ENCODE results near the gene COX11.

COX11 gene

DNA sequence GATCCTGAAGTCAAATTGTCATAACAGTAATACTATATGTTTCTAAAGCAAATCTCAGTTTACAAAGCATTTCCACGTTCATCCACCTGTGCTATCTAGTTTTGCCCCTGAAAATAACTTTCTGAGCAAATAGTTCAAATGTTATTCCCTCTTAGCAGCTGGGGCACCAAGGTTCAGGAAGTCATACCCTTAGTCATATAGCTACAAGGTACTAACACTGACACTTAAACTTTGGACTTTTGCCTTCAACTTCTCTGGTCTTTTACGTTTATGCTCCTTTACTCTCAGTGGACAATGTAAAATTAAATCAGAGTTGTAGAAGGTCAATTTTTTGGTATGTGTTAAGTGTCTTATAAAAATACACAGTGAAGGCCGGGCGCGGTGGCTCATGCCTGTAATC, 33.0 kb downstream of the COX11 start:
- H3K23ac ChIP-seq (ENCODE audit: low read length) = no peak overlapping the region
- H4K91ac ChIP-seq (ENCODE audit: low read depth, low read length) = no peak overlapping the region
- no peak overlapping the region for H3K4me3 ChIP-seq (ENCODE audit: low read depth, low read length)
- no peaks in the 10 kb centered on the region for H3K27me3 ChIP-seq (ENCODE audit: insufficient read depth, low read length)
- no CpG with 5 or more reads among the region's 5 CpGs for WGBS (ENCODE audit: extremely low coverage, insufficient coverage, insufficient read length)
- H3K27ac ChIP-seq (ENCODE audit: low read depth, low read length) = no peak overlapping the region
- no peak overlapping the region for H2AFZ ChIP-seq (ENCODE audit: insufficient read depth, low read length, poor library complexity)
- no peak overlapping the region for H3K4me2 ChIP-seq (ENCODE audit: low read length)
- no peak overlapping the region for H3K14ac ChIP-seq (ENCODE audit: low read length)
- no peak for DNase-seq
- H2AK5ac ChIP-seq (ENCODE audit: low read length) = no peak overlapping the region
- no peak overlapping the region for H2BK120ac ChIP-seq (ENCODE audit: insufficient read depth, low read length, poor library complexity)
- no peak overlapping the region for H4K8ac ChIP-seq (ENCODE audit: low read depth, low read length)
- H3K9ac ChIP-seq (ENCODE audit: low read length) = no peak overlapping the region
- H3K79me1 ChIP-seq (ENCODE audit: low read length) = no peaks in the 10 kb centered on the region
- peaks cover 0 to 3% of the 10 kb centered on the region in 2 experiments for H3K36me3 ChIP-seq (ENCODE audit: control insufficient read depth in 1 of 2, insufficient read depth in 2 of 2, low read length in 2 of 2)
- H3K4ac ChIP-seq (ENCODE audit: low read depth, low read length) = no peak overlapping the region
- H3K79me2 ChIP-seq (ENCODE audit: control insufficient read depth, insufficient read depth, low read length, poor library complexity) = no peaks in the 10 kb centered on the region
- H3K4me1 ChIP-seq (ENCODE audit: control insufficient read depth in 1 of 2, insufficient read depth in 2 of 2, low read length in 2 of 2) = no peaks in the 10 kb centered on the region
- no peak overlapping the region for H4K12ac ChIP-seq (ENCODE audit: low read depth, low read length)
- no peak overlapping the region for H3K18ac ChIP-seq (ENCODE audit: low read length)
- H2BK5ac ChIP-seq (ENCODE audit: low read depth, low read length, poor library complexity) = no peak overlapping the region
- H2BK12ac ChIP-seq (ENCODE audit: low read length) = no peak overlapping the region
- no peaks in the 10 kb centered on the region for H3K9me3 ChIP-seq (ENCODE audit: insufficient read depth, low read depth, low read length)

DNA sequence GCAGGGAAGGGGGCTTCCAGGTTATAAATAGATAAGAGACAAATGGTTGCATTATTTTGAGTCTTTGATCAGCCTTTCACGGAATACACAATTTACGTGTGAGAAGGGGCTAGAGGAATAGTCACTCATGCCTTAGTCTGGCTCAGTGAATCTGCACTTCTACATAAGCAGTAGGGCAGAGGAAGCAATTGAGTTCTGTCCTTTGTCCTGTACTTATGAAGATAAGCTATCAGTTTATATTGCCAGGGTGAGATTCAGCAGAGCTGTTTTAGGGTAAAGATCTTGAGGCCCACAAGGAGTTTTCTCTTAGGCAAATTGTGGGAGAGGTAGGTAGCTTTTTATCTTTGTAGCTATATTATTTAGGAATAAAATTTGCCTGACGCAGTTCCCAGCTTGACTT, 34.5 kb downstream of the COX11 start:
- Histone ChIP-seq H3K18ac (ENCODE audit: low read length) (no peak overlapping the region), H4K12ac (ENCODE audit: low read depth, low read length) (no peak overlapping the region), H3K4me2 (ENCODE audit: low read length) (no peak overlapping the region), H2BK12ac (ENCODE audit: low read length) (no peak overlapping the region), H3K79me2 (ENCODE audit: control insufficient read depth, insufficient read depth, low read length, poor library complexity) (no peaks in the 10 kb centered on the region), H2BK120ac (ENCODE audit: insufficient read depth, low read length, poor library complexity) (no peak overlapping the region), H3K4me3 (ENCODE audit: low read depth, low read length) (no peak overlapping the region), H4K8ac (ENCODE audit: low read depth, low read length) (no peak overlapping the region), H3K36me3 (ENCODE audit: control insufficient read depth in 1 of 2, insufficient read depth in 2 of 2, low read length in 2 of 2) (peaks cover 3 to 4% of the 10 kb centered on the region in 2 experiments), H3K27me3 (ENCODE audit: insufficient read depth, low read length) (no peaks in the 10 kb centered on the region), H3K23ac (ENCODE audit: low read length) (no peak overlapping the region), H3K14ac (ENCODE audit: low read length) (no peak overlapping the region), H2AFZ (ENCODE audit: insufficient read depth, low read length, poor library complexity) (no peak overlapping the region), H4K91ac (ENCODE audit: low read depth, low read length) (no peak overlapping the region), H3K79me1 (ENCODE audit: low read length) (no peaks in the 10 kb centered on the region), H3K27ac (ENCODE audit: low read depth, low read length) (no peak overlapping the region), H3K9ac (ENCODE audit: low read length) (no peak overlapping the region), H3K9me3 (ENCODE audit: insufficient read depth, low read depth, low read length) (no peaks in the 10 kb centered on the region), H3K4me1 (ENCODE audit: control insufficient read depth in 1 of 2, insufficient read depth in 2 of 2, low read length in 2 of 2) (no peaks in the 10 kb centered on the region), H2BK5ac (ENCODE audit: low read depth, low read length, poor library complexity) (no peak overlapping the region), H3K4ac (ENCODE audit: low read depth, low read length) (no peak overlapping the region), H2AK5ac (ENCODE audit: low read length) (no peak overlapping the region)
- no peak for DNase-seq
- WGBS (ENCODE audit: extremely low coverage, insufficient coverage, insufficient read length) = no CpG with 5 or more reads among the region's 3 CpGs

DNA sequence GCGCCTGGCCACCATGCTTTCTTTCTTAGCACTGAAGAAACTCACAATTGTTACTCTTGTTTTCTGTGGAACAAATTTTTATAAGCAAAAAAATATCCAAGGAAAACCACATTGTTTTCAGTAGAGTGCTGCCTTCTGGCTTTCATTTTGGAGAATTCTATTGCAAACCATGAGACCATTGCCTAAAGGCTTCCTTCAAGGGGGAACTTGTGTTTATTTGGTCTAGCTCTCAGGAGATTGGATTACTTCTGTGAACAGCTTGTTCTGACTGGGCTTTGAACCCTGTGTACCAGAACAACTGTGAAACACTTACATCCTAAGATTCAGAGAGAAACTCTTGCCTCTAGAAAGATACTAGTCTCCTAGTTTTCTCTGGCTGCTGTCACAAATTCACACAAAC, 35.7 kb downstream of the COX11 start:
- H2AK5ac ChIP-seq (ENCODE audit: low read length) = no peak overlapping the region
- H3K14ac ChIP-seq (ENCODE audit: low read length) = no peak overlapping the region
- no peak overlapping the region for H3K18ac ChIP-seq (ENCODE audit: low read length)
- H3K27me3 ChIP-seq (ENCODE audit: insufficient read depth, low read length) = no peaks in the 10 kb centered on the region
- H3K79me2 ChIP-seq (ENCODE audit: control insufficient read depth, insufficient read depth, low read length, poor library complexity) = no peaks in the 10 kb centered on the region
- H4K91ac ChIP-seq (ENCODE audit: low read depth, low read length) = no peak overlapping the region
- no peaks in the 10 kb centered on the region for H3K79me1 ChIP-seq (ENCODE audit: low read length)
- H4K8ac ChIP-seq (ENCODE audit: low read depth, low read length) = no peak overlapping the region
- no peak overlapping the region for H2BK120ac ChIP-seq (ENCODE audit: insufficient read depth, low read length, poor library complexity)
- H4K12ac ChIP-seq (ENCODE audit: low read depth, low read length) = no peak overlapping the region
- DNase-seq = no peak
- no peak overlapping the region for H2BK12ac ChIP-seq (ENCODE audit: low read length)
- no peak overlapping the region for H2BK5ac ChIP-seq (ENCODE audit: low read depth, low read length, poor library complexity)
- no peak overlapping the region for H3K4me2 ChIP-seq (ENCODE audit: low read length)
- H3K4ac ChIP-seq (ENCODE audit: low read depth, low read length) = no peak overlapping the region
- no CpG with 5 or more reads among the region's 1 CpG for WGBS (ENCODE audit: extremely low coverage, insufficient coverage, insufficient read length)
- no peak overlapping the region for H2AFZ ChIP-seq (ENCODE audit: insufficient read depth, low read length, poor library complexity)
- no peaks in the 10 kb centered on the region for H3K4me1 ChIP-seq (ENCODE audit: control insufficient read depth in 1 of 2, insufficient read depth in 2 of 2, low read length in 2 of 2)
- H3K36me3 ChIP-seq (ENCODE audit: control insufficient read depth in 1 of 2, insufficient read depth in 2 of 2, low read length in 2 of 2) = peaks cover 3 to 4% of the 10 kb centered on the region in 2 experiments
- H3K27ac ChIP-seq (ENCODE audit: low read depth, low read length) = no peak overlapping the region
- H3K23ac ChIP-seq (ENCODE audit: low read length) = no peak overlapping the region
- H3K9ac ChIP-seq (ENCODE audit: low read length) = no peak overlapping the region
- H3K9me3 ChIP-seq (ENCODE audit: insufficient read depth, low read depth, low read length) = no peaks in the 10 kb centered on the region
- H3K4me3 ChIP-seq (ENCODE audit: low read depth, low read length) = no peak overlapping the region

DNA sequence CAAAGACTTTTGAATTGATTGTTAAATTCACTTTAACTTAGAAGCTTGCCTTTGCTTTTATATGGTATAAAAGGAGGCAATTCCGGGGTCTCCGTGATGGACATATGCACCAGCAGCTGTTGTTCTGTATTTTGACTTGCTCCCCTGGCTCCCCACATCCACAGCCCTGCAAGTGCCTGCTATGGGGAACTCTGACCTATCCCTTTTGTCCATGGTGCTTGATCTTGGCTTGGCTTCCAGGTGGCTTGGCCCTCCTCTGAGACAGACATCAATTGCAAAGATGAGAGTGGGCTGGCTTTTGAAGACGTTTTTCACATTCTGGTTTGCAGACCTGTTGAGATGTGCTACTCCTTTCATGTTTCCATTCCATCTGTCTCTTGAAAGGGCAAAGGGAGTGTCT, 40.9 kb downstream of the COX11 start:
- H3K4me3 ChIP-seq (ENCODE audit: low read depth, low read length) = no peak overlapping the region

More for the DNA sequence above, 40.9 kb downstream of the COX11 start:
- DNase-seq = no peak
- no peak overlapping the region for H2BK12ac ChIP-seq (ENCODE audit: low read length)
- no peak overlapping the region for H3K14ac ChIP-seq (ENCODE audit: low read length)
- peaks cover 2 to 4% of the 10 kb centered on the region in 2 experiments for H3K4me1 ChIP-seq (ENCODE audit: control insufficient read depth in 1 of 2, insufficient read depth in 2 of 2, low read length in 2 of 2)
- no peak overlapping the region for H2BK120ac ChIP-seq (ENCODE audit: insufficient read depth, low read length, poor library complexity)
- H3K4ac ChIP-seq (ENCODE audit: low read depth, low read length) = no peak overlapping the region
- H3K27ac ChIP-seq (ENCODE audit: low read depth, low read length) = no peak overlapping the region
- no peak overlapping the region for H3K18ac ChIP-seq (ENCODE audit: low read length)
- no peaks in the 10 kb centered on the region for H3K79me2 ChIP-seq (ENCODE audit: control insufficient read depth, insufficient read depth, low read length, poor library complexity)
- no peak overlapping the region for H2AFZ ChIP-seq (ENCODE audit: insufficient read depth, low read length, poor library complexity)
- H4K8ac ChIP-seq (ENCODE audit: low read depth, low read length) = no peak overlapping the region
- no CpG with 5 or more reads among the region's 3 CpGs for WGBS (ENCODE audit: extremely low coverage, insufficient coverage, insufficient read length)
- H4K91ac ChIP-seq (ENCODE audit: low read depth, low read length) = no peak overlapping the region
- H3K4me2 ChIP-seq (ENCODE audit: low read length) = no peak overlapping the region
- H3K79me1 ChIP-seq (ENCODE audit: low read length) = no peaks in the 10 kb centered on the region
- no peak overlapping the region for H2AK5ac ChIP-seq (ENCODE audit: low read length)
- no peak overlapping the region for H2BK5ac ChIP-seq (ENCODE audit: low read depth, low read length, poor library complexity)
- no peak overlapping the region for H4K12ac ChIP-seq (ENCODE audit: low read depth, low read length)
- no peak overlapping the region for H3K9ac ChIP-seq (ENCODE audit: low read length)
- H3K27me3 ChIP-seq (ENCODE audit: insufficient read depth, low read length) = no peaks in the 10 kb centered on the region
- peaks cover 4 to 6% of the 10 kb centered on the region in 2 experiments for H3K36me3 ChIP-seq (ENCODE audit: control insufficient read depth in 1 of 2, insufficient read depth in 2 of 2, low read length in 2 of 2)
- no peaks in the 10 kb centered on the region for H3K9me3 ChIP-seq (ENCODE audit: insufficient read depth, low read depth, low read length)
- H3K23ac ChIP-seq (ENCODE audit: low read length) = no peak overlapping the region
